ENCODE measurements around the gene BACH2. TPM values are rescaled to one million over a fixed set of nuclear protein-coding genes. Genes with fewer than 3 reads are reported as not detected.
A peak's percentile ranks its signal among the peaks of the same experiment; 100 is the strongest.

Gene BACH2
- total RNA-seq, 4 donors from 2014 or later: 4.2 to 9.8 (median 5.8) TPM

DNA sequence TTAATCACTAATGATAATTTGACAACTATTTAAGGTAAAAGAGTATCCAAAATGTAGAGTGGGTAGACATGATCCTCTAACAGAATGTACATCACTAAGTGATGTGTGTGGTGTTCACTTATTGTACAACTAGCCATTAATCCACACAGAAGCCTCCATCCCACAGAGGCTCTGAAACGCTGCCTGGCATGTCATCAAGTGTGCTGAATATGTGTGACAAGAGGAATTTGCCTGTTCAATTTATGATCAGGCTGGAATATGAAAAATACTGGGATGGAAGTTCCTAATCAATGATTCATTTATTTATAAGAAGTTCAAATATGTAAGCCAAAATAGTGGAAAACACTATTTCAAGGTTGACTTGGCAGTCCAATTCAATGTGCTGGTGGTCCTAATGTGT is 72.4 kb downstream of the BACH2 start:
- Histone ChIP-seq H3K27ac (replicated peaks in 1 of 4) (no peak overlapping the region), H3K4me3 (no peak overlapping the region), H3K36me3 (no peaks in the 10 kb centered on the region), H3K9me3 (no peaks in the 10 kb centered on the region), H3K27me3 (no peaks in the 10 kb centered on the region), H3K4me1 (peaks cover 9 to 30% (median 24%) of the 10 kb centered on the region in 4 donors)
- intact Hi-C loops (cut with DNase I): loop anchor here (10.0 kb wide), 1 partner anchor 141 kb away; no protein-coding TSS in a partner anchor
- DNase-seq (ENCODE audit: extremely low spot score): no peak
- whole genome bisulfite sequencing: 65% methylated on average over 1 of the region's 1 CpG
- no peak for TF ChIP-seq CTCF (IDR thresholded peaks at IDR 0.05)
- TF ChIP-seq POLR2A (IDR thresholded peaks at IDR 0.05; ENCODE audit: low read depth): no peak
- no peak for TF ChIP-seq EP300 (IDR thresholded peaks at IDR 0.05)
- no peak for TF ChIP-seq POLR2AphosphoS5 (IDR thresholded peaks at IDR 0.05)

- Histone ChIP-seq H3K27me3 (no peaks in the 10 kb centered on the region), H3K9me3 (no peaks in the 10 kb centered on the region), H3K4me1 (peaks cover 24 to 37% (median 29%) of the 10 kb centered on the region in 4 donors), H3K4me3 (no peak overlapping the region), H3K36me3 (no peaks in the 10 kb centered on the region), H3K27ac (replicated peaks in 1 of 4) (no peak overlapping the region)
- no peak for TF ChIP-seq POLR2A (IDR thresholded peaks at IDR 0.05; ENCODE audit: low read depth)
- TF ChIP-seq CTCF (IDR thresholded peaks at IDR 0.05): no peak
- no peak for TF ChIP-seq POLR2AphosphoS5 (IDR thresholded peaks at IDR 0.05)
- no peak for TF ChIP-seq EP300 (IDR thresholded peaks at IDR 0.05)
- intact Hi-C loops (cut with DNase I): loop anchor here (10.0 kb wide), 1 partner anchor 142 kb away; no protein-coding TSS in a partner anchor
- DNase-seq (ENCODE audit: extremely low spot score): no peak
- over 99% methylated on average over 10 of the region's 10 CpGs for whole genome bisulfite sequencing
Observed at GRCh38 chr6:90222724-90223198, 73.9 kb downstream of the BACH2 start.

- 94% methylated on average over 1 of the region's 1 CpG for WGBS
- intact Hi-C loops (cut with DNase I): loop anchor here (10.0 kb wide), 1 partner anchor 143 kb away; no protein-coding TSS in a partner anchor
Observed at GRCh38 chr6:90222008-90222407, 74.6 kb downstream of the BACH2 start.

GRCh38 chr6:90221403-90221802 is 75.2 kb downstream of the BACH2 start:
- Histone ChIP-seq H3K27ac (replicated peaks in 1 of 4) (no peak overlapping the region), H3K4me3 (no peak overlapping the region), H3K4me1 (peaks cover 23 to 42% (median 30%) of the 10 kb centered on the region in 4 donors), H3K9me3 (no peaks in the 10 kb centered on the region), H3K27me3 (no peaks in the 10 kb centered on the region), H3K36me3 (no peaks in the 10 kb centered on the region)
- no peak for DNase-seq (ENCODE audit: extremely low spot score)
- intact Hi-C loops (cut with DNase I): loop anchor here (10.0 kb wide), 1 partner anchor 143 kb away; no protein-coding TSS in a partner anchor
- 93% methylated on average over 4 of the region's 4 CpGs for WGBS
- TF ChIP-seq POLR2A (IDR thresholded peaks at IDR 0.05; ENCODE audit: low read depth) (no peak), EP300 (IDR thresholded peaks at IDR 0.05) (no peak), POLR2AphosphoS5 (IDR thresholded peaks at IDR 0.05) (no peak)

More at GRCh38 chr6:90222008-90222407, 74.6 kb downstream of the BACH2 start:
- Histone ChIP-seq H3K36me3 (no peaks in the 10 kb centered on the region), H3K4me1 (peaks cover 23 to 42% (median 30%) of the 10 kb centered on the region in 4 donors), H3K27ac (replicated peaks in 1 of 4) (no peak overlapping the region), H3K4me3 (no peak overlapping the region), H3K27me3 (no peaks in the 10 kb centered on the region), H3K9me3 (no peaks in the 10 kb centered on the region)
- TF ChIP-seq CTCF (IDR thresholded peaks at IDR 0.05): no peak
- TF ChIP-seq POLR2A (IDR thresholded peaks at IDR 0.05; ENCODE audit: low read depth): no peak
- TF ChIP-seq EP300 (IDR thresholded peaks at IDR 0.05): no peak
- TF ChIP-seq POLR2AphosphoS5 (IDR thresholded peaks at IDR 0.05): no peak
- no peak for DNase-seq (ENCODE audit: extremely low spot score)

DNA sequence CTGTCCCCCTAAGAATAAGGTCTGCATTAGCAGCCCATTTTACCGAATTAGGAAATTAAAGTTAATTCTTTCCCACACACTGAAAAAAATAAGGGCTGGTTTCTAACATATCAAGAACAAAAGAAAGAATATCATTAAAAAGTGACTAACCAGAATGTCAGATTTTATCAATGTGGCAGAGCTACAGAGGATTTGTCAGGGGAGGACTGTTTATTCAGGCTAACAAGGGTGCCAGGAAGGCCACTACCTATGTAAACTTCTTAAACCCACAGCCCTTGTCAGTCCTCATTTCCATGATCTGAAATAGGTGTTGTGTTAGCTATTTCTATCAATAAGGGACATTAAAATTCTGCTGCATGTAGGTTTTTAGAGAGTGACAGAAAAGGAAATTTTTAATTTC is 76.4 kb downstream of the BACH2 start:
- intact Hi-C loops (cut with DNase I): loop anchor here (10.0 kb wide), 1 partner anchor 145 kb away; no protein-coding TSS in a partner anchor
- 92% methylated on average over 1 of the region's 1 CpG for WGBS

More for the DNA sequence above, 76.4 kb downstream of the BACH2 start:
- Histone ChIP-seq H3K27me3 (no peaks in the 10 kb centered on the region), H3K27ac (replicated peaks in 1 of 4) (peak overlapping the region in 1 of 4 donors; percentile 22), H3K4me3 (no peak overlapping the region), H3K36me3 (no peaks in the 10 kb centered on the region), H3K4me1 (peaks cover 28 to 45% (median 34%) of the 10 kb centered on the region in 4 donors), H3K9me3 (no peaks in the 10 kb centered on the region)
- no peak for DNase-seq (ENCODE audit: extremely low spot score)
- TF ChIP-seq POLR2AphosphoS5 (IDR thresholded peaks at IDR 0.05): no peak
- no peak for TF ChIP-seq POLR2A (IDR thresholded peaks at IDR 0.05; ENCODE audit: low read depth)
- TF ChIP-seq CTCF (IDR thresholded peaks at IDR 0.05): no peak
- no peak for TF ChIP-seq EP300 (IDR thresholded peaks at IDR 0.05)
